ENCODE measurements around the gene TRPM3.

TRPM3 gene

GRCh38 chr9:70537084-70537483 lies 584.3 kb downstream of the TRPM3 start:
- H3K4me3 ChIP-seq (ENCODE audit: low read depth, low read length): no peak overlapping the region
- no peak for TF ChIP-seq CTCF (conservative IDR thresholded peaks at IDR 0.05; ENCODE audit: low read depth, low read length)
- DNase-seq (ENCODE audit: low read depth): no peak

- DNase-seq (ENCODE audit: low read depth): no peak
- TF ChIP-seq CTCF (conservative IDR thresholded peaks at IDR 0.05; ENCODE audit: low read depth, low read length): no peak
These were observed 585.7 kb downstream of the TRPM3 start for GRCh38 chr9:70535546-70536323.

GRCh38 chr9:70534471-70534870 lies 587.0 kb downstream of the TRPM3 start:
- H3K4me3 ChIP-seq (ENCODE audit: low read depth, low read length): no peak overlapping the region
- no peak for TF ChIP-seq CTCF (conservative IDR thresholded peaks at IDR 0.05; ENCODE audit: low read depth, low read length)
- peak; percentile 37 for DNase-seq (ENCODE audit: low read depth)

More at GRCh38 chr9:70535546-70536323, 585.7 kb downstream of the TRPM3 start:
- H3K4me3 ChIP-seq (ENCODE audit: low read depth, low read length): no peak overlapping the region

GRCh38 chr9:70534061-70534460 lies 587.4 kb downstream of the TRPM3 start:
- no peak overlapping the region for H3K4me3 ChIP-seq (ENCODE audit: low read depth, low read length)
- no peak for TF ChIP-seq CTCF (conservative IDR thresholded peaks at IDR 0.05; ENCODE audit: low read depth, low read length)
- peak; percentile 33 for DNase-seq (ENCODE audit: low read depth)

GRCh38 chr9:70533492-70533891 lies 587.9 kb downstream of the TRPM3 start:
- TF ChIP-seq CTCF (conservative IDR thresholded peaks at IDR 0.05; ENCODE audit: low read depth, low read length): no peak
- H3K4me3 ChIP-seq (ENCODE audit: low read depth, low read length): no peak overlapping the region
- DNase-seq (ENCODE audit: low read depth): no peak

GRCh38 chr9:70532716-70533115 lies 588.7 kb downstream of the TRPM3 start:
- no peak overlapping the region for H3K4me3 ChIP-seq (ENCODE audit: low read depth, low read length)
- no peak for DNase-seq (ENCODE audit: low read depth)
- no peak for TF ChIP-seq CTCF (conservative IDR thresholded peaks at IDR 0.05; ENCODE audit: low read depth, low read length)

GRCh38 chr9:70531311-70531710 lies 590.1 kb downstream of the TRPM3 start:
- H3K4me3 ChIP-seq (ENCODE audit: low read depth, low read length): no peak overlapping the region
- TF ChIP-seq CTCF (conservative IDR thresholded peaks at IDR 0.05; ENCODE audit: low read depth, low read length): no peak
- no peak for DNase-seq (ENCODE audit: low read depth)
